Skin of body (tissue), 2 donors: ENCODE measurements around the gene RABL6. TPM values are rescaled to one million over a fixed set of nuclear protein-coding genes. Genes with fewer than 3 reads are reported as not detected.
"Not testable (repeated sequence)": the region's sequence is repeated elsewhere in the genome, so short reads cannot be mapped to it uniquely, and the experiment has no call there.

Experiments
- DNase-seq: peaks from one replicate; lab custom pipeline; 2025; lab: John Stamatoyannopoulos, UW
- total RNA-seq: library from RNA; depleted of rRNA; stranded (reverse); fragments of >200 nt; gene quantifications from one replicate; pipeline ENCODE4 v1.2.3, GENCODE V29; 2014

The RABL6 gene
- total RNA-seq, 1 donor from 2014 or later: 28.0 TPM

- not testable (repeated sequence) for DNase-seq
Observed at GRCh38 chr9:136833381-136834048, 25.8 kb downstream of the RABL6 start.

GRCh38 chr9:136835162-136835931, 27.6 kb downstream of the RABL6 start:
- DNase-seq: no peak

GRCh38 chr9:136835932-136836904, 28.5 kb downstream of the RABL6 start:
- no peak for DNase-seq

GRCh38 chr9:136837146-136837855, 29.6 kb downstream of the RABL6 start:
- DNase-seq: no peak

GRCh38 chr9:136837856-136838277, 30.1 kb downstream of the RABL6 start:
- not testable (repeated sequence) for DNase-seq

- DNase-seq: no peak
Observed at GRCh38 chr9:136838314-136839228, 30.8 kb downstream of the RABL6 start.

GRCh38 chr9:136839229-136840139, 31.7 kb downstream of the RABL6 start:
- no peak for DNase-seq

- DNase-seq: no peak
Observed at GRCh38 chr9:136840140-136840876, 32.6 kb downstream of the RABL6 start.

GRCh38 chr9:136840877-136841645, 33.3 kb downstream of the RABL6 start:
- no peak for DNase-seq

- DNase-seq: not testable (repeated sequence)
Observed at GRCh38 chr9:136841646-136842379, 34.1 kb downstream of the RABL6 start.

- peak; percentile 58 for DNase-seq
Observed at GRCh38 chr9:136842380-136842948, 34.7 kb downstream of the RABL6 start, which contains the start of gene AJM1. TSS of gene AJM1 (plus strand) at chr9:136842478. CDS start at chr9:136844415, 1,937 bp downstream.

GRCh38 chr9:136843159-136843800, 35.5 kb downstream of the RABL6 start:
- DNase-seq: not testable (repeated sequence)

- not testable (repeated sequence) for DNase-seq
Observed at GRCh38 chr9:136843801-136844740, 36.3 kb downstream of the RABL6 start.

- no peak for DNase-seq
Observed at GRCh38 chr9:136844761-136845464, 37.2 kb downstream of the RABL6 start.
